NCI-H2029 (cell line): Measurements from ENCODE around the gene PICALM.
"Not testable (repeated sequence)": the region's sequence is repeated elsewhere in the genome, so short reads cannot be mapped to it uniquely, and the experiment has no call there.

Source experiments
- DNase-seq: peaks from one replicate; lab custom pipeline; 2025; lab: John Stamatoyannopoulos, UW

Gene PICALM

GRCh38 chr11:85970593-85970992 is 98.3 kb downstream of the PICALM start:
- no peak for DNase-seq

- DNase-seq: no peak
Observed at GRCh38 chr11:85967457-85967856, 101.4 kb downstream of the PICALM start.

- DNase-seq: no peak
Observed at GRCh38 chr11:85965202-85965601, 103.7 kb downstream of the PICALM start.

- peak; percentile 65 for DNase-seq
Observed at GRCh38 chr11:85961930-85962363, 106.9 kb downstream of the PICALM start.

- no peak for DNase-seq
Observed at GRCh38 chr11:85961130-85961529, 107.8 kb downstream of the PICALM start.

- no peak for DNase-seq
Observed at GRCh38 chr11:85960678-85961077, 108.2 kb downstream of the PICALM start.

GRCh38 chr11:85955531-85955930 is 113.4 kb downstream of the PICALM start:
- no peak for DNase-seq

- no peak for DNase-seq
Observed at GRCh38 chr11:85953491-85954143, 115.3 kb downstream of the PICALM start.

GRCh38 chr11:85952108-85952485 is 116.8 kb downstream of the PICALM start:
- DNase-seq: not testable (repeated sequence)

- DNase-seq: no peak
Observed at GRCh38 chr11:85951428-85952107, 117.3 kb downstream of the PICALM start.

- no peak for DNase-seq
Observed at GRCh38 chr11:85951049-85951405, 117.9 kb downstream of the PICALM start.

GRCh38 chr11:85950317-85951048 is 118.4 kb downstream of the PICALM start:
- DNase-seq: no peak

GRCh38 chr11:85949798-85950197 is 119.1 kb downstream of the PICALM start:
- DNase-seq: no peak

GRCh38 chr11:85948884-85949283 is 120.0 kb downstream of the PICALM start:
- no peak for DNase-seq

GRCh38 chr11:85947431-85948272 is 121.2 kb downstream of the PICALM start:
- no peak for DNase-seq

- DNase-seq: no peak
Observed at GRCh38 chr11:85946221-85946620, 122.7 kb downstream of the PICALM start.

- DNase-seq: no peak
Observed at GRCh38 chr11:85945788-85946187, 123.1 kb downstream of the PICALM start.

GRCh38 chr11:85945296-85945695 is 123.6 kb downstream of the PICALM start:
- DNase-seq: no peak

- DNase-seq: peak; percentile 33
Observed at GRCh38 chr11:85941380-85941973, 127.4 kb downstream of the PICALM start.

- DNase-seq: no peak
Observed at GRCh38 chr11:85939099-85940015, 129.5 kb downstream of the PICALM start.

GRCh38 chr11:85937835-85938234 is 131.0 kb downstream of the PICALM start:
- no peak for DNase-seq
